OCI-LY3 (cell line): ENCODE data around the gene FAM184B.

Experiments used
- H2AFZ ChIP-seq: fragments of 200-600, 300-600 bp; shearing (Covaris generic); 2 replicates; pipeline ENCODE4 v1.6.0; 2014; ENCODE audit warnings: antibody characterized with exemption, low read depth, low read length
- H3K27ac ChIP-seq: fragments of 200-600, 300-600 bp; sonication (generic); 2 replicates; pipeline ENCODE4 v1.5.1; 2014; ENCODE audit warnings: mild to moderate bottlenecking, low read length, moderate library complexity, mixed read lengths
- H3K27me3 ChIP-seq: fragments of 200-600, 300-600 bp; sonication (generic); 2 replicates; pipeline ENCODE4 v1.6.1; 2014; ENCODE audit warnings: low read depth, low read length, mixed read lengths
- H3K36me3 ChIP-seq: fragments of 200-600, 300-600 bp; sonication (generic); replicated peaks from 2 replicates; pipeline ENCODE3; 2014; ENCODE audit warnings: low read depth, low read length, mixed read lengths
- H3K4me1 ChIP-seq: fragments of 300-600, 200-600 bp; sonication (generic); 2 replicates; pipeline ENCODE4 v1.6.1; 2014; ENCODE audit warnings: low read length, mixed read lengths
- H3K4me2 ChIP-seq: fragments of 200-600, 300-600 bp; sonication (generic); 2 replicates; pipeline ENCODE4 v1.6.1; 2014; ENCODE audit warnings: low read length, mixed read lengths
- H3K4me3 ChIP-seq: fragments of 300-600, 200-600 bp; sonication (generic); 2 replicates; pipeline ENCODE4 v1.5.1; 2014; ENCODE audit warnings: antibody characterized with exemption, mild to moderate bottlenecking, low read length, moderate library complexity
- H3K79me2 ChIP-seq: fragments of 300-600, 200-600 bp; shearing (Covaris generic); 2 replicates; pipeline ENCODE4 v1.6.1; 2014; ENCODE audit warnings: mild to moderate bottlenecking, low read length, mixed read lengths
- H3K9ac ChIP-seq: fragments of 300-600, 200-600 bp; shearing (Covaris generic); 2 replicates; pipeline ENCODE4 v1.6.0; 2014; ENCODE audit warnings: mild to moderate bottlenecking, low read length, moderate library complexity
- H3K9me3 ChIP-seq: fragments of 200-600, 300-600 bp; shearing (Covaris generic); 2 replicates; pipeline ENCODE4 v1.6.1; 2014; ENCODE audit warnings: low read length, mixed read lengths; ENCODE audit not compliant: insufficient read depth
- H4K20me1 ChIP-seq: fragments of 200-600, 300-600 bp; sonication (generic); 2 replicates; pipeline ENCODE4 v1.6.1; 2016; ENCODE audit warnings: low read length, mixed read lengths; ENCODE audit not compliant: insufficient read depth
- EZH2phosphoT487 ChIP-seq: fragments of 200-600 bp; shearing (Covaris generic); IDR thresholded peaks from 2 replicates; pipeline ENCODE4 v1.6.1; 2018; ENCODE audit warnings: antibody characterized with exemption, mixed run types, low read depth
- TF ChIP-seq, protein P1 (sequence below): fragments of 200-600, 300-600 bp; sonication (generic); IDR thresholded peaks from 2 replicates; pipeline ENCODE4 v1.5.1; 2014; ENCODE audit warnings: antibody characterized with exemption, low read length, low read depth

The FAM184B gene

DNA sequence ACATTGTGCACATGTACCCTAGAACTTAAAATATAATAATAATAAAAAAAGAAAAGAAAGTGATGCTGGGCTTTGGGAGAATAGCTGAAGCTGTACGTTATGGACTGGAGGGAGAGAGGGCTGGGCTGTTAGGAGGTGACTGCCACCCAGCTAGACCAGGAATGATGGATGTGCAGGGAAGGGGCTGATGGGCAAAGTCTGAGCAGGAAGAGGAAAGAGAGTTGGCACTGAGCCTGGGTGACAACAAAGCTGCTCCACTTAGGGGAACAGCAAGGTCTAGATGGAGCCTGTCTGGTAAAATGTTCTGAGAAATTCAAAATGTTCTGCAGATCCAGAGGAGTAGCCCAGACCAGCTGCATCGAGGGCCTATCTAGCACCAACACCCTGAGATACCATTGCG lies 134.7 kb downstream of the FAM184B start:
- Histone ChIP-seq H3K4me1 (peaks cover 10% of the 10 kb centered on the region), H3K9me3 (no peaks in the 10 kb centered on the region), H3K9ac (no peak overlapping the region), H3K27me3 (no peaks in the 10 kb centered on the region), H3K79me2 (no peaks in the 10 kb centered on the region), H3K27ac (no peak overlapping the region), H3K4me2 (no peak overlapping the region), H2AFZ (no peak overlapping the region), H4K20me1 (no peaks in the 10 kb centered on the region), H3K4me3 (no peak overlapping the region), H3K36me3 (peaks cover 11% of the 10 kb centered on the region)
- TF ChIP-seq EZH2phosphoT487, result no peak
- TF ChIP-seq, protein P1, sequence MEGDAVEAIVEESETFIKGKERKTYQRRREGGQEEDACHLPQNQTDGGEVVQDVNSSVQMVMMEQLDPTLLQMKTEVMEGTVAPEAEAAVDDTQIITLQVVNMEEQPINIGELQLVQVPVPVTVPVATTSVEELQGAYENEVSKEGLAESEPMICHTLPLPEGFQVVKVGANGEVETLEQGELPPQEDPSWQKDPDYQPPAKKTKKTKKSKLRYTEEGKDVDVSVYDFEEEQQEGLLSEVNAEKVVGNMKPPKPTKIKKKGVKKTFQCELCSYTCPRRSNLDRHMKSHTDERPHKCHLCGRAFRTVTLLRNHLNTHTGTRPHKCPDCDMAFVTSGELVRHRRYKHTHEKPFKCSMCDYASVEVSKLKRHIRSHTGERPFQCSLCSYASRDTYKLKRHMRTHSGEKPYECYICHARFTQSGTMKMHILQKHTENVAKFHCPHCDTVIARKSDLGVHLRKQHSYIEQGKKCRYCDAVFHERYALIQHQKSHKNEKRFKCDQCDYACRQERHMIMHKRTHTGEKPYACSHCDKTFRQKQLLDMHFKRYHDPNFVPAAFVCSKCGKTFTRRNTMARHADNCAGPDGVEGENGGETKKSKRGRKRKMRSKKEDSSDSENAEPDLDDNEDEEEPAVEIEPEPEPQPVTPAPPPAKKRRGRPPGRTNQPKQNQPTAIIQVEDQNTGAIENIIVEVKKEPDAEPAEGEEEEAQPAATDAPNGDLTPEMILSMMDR, result no peak

DNA sequence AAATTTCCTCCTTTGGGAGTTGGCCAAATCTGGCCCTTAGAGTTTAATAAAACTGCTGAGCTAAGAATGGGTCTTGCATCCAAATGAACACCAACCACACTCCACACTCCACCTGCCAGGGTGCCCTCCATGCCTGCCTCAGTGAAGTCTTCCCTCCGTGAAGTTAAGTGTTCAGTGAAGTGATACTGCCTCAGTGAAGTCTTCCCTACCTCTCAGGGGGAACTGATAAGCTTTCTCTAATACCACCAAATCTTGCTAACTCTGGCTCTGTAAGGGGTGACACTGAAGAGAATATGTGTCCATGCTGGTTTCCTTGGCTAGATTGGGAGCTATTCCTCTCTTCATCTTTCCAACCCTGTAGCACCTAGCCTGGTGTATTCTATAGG lies 139.0 kb downstream of the FAM184B start:
- Histone ChIP-seq H3K79me2 (no peaks in the 10 kb centered on the region), H2AFZ (no peak overlapping the region), H3K4me2 (no peak overlapping the region), H3K4me1 (no peaks in the 10 kb centered on the region), H3K27ac (no peak overlapping the region), H3K27me3 (no peaks in the 10 kb centered on the region), H3K4me3 (no peak overlapping the region), H3K36me3 (peaks cover 13% of the 10 kb centered on the region), H3K9ac (no peak overlapping the region), H3K9me3 (no peaks in the 10 kb centered on the region), H4K20me1 (no peaks in the 10 kb centered on the region)
- TF ChIP-seq, protein P1, result no peak
- no peak for TF ChIP-seq EZH2phosphoT487

DNA sequence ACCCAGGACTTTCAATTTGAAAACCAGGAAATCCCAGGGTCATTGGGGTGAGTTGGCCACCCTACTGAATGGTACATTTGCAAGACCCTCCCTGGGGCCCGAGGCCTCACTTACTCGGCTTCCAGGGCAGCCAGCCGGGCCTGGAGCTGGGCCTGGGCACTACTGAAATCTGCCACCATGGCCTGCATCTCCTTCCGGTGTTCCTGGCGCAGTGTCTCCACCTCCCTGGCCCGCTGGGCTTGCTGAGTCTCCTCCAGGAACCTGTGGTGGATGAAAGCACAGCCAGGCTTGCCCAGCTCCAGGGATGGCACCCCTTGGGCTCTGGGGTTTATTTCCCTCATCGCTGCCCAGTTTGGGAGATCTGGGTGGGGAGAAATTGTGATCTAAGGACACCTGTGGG lies 142.3 kb downstream of the FAM184B start:
- no peaks in the 10 kb centered on the region for H3K4me1 ChIP-seq
- no peaks in the 10 kb centered on the region for H3K9me3 ChIP-seq
- peaks cover 27% of the 10 kb centered on the region for H3K36me3 ChIP-seq
- no peak overlapping the region for H3K4me3 ChIP-seq
- no peak for TF ChIP-seq EZH2phosphoT487
- H2AFZ ChIP-seq, result no peak overlapping the region
- no peak overlapping the region for H3K27ac ChIP-seq
- no peaks in the 10 kb centered on the region for H4K20me1 ChIP-seq
- H3K9ac ChIP-seq, result no peak overlapping the region
- no peaks in the 10 kb centered on the region for H3K27me3 ChIP-seq
- H3K4me2 ChIP-seq, result no peak overlapping the region
- H3K79me2 ChIP-seq, result no peaks in the 10 kb centered on the region

DNA sequence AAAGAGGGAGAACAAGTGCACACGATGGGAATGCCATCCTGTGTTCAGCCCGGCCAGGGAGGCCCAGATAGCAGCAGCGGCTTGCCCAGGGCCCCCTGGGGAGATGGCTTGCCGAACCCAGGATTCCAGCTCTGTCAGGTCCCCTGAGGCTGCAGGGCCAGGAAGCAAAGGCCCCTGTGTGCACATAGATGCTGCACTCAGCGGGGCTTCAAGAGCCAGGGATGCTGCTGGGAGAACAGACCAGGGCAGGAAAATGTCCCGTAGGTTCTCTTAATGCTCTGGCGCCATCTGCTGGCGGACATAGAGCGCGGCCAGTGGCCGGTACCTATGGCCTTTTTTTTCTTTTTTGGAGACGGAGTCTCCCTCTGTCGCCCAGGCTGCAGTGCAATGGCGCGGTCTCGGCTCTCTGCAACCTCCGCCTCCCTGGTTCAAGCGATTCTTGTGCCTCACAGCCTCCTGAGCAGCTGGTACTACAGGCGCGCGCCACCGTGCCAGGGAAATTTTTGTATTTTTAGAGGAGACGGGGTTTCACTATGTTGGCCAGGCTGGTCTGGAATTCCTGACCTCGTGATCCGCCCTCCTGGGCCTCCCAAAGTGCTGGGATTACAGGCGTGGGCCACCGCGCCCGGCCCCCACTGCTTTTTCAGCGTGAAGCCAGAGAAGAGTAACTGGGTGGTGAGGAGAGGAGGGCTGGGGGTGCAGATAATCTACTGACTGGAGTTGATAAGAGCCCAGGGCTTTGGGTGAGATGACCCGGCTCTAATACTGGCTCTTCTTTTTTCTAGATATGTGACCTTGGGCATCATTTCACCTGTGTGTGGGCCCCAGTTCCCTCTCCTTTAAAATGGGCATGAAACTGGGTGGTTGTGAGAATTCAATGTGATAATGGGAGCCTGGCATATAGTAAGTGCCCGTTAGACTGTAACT lies 144.5 kb downstream of the FAM184B start:
- TF ChIP-seq, protein P1, result peak; percentile 77
- TF ChIP-seq EZH2phosphoT487, result no peak
- Histone ChIP-seq H3K9ac (no peak overlapping the region), H3K27ac (no peak overlapping the region), H3K27me3 (no peaks in the 10 kb centered on the region), H3K79me2 (no peaks in the 10 kb centered on the region), H3K4me3 (no peak overlapping the region), H3K9me3 (no peaks in the 10 kb centered on the region), H3K4me2 (no peak overlapping the region), H4K20me1 (no peaks in the 10 kb centered on the region), H3K36me3 (peaks cover 34% of the 10 kb centered on the region), H2AFZ (no peak overlapping the region), H3K4me1 (no peaks in the 10 kb centered on the region)
